HG03439 (cell line): ENCODE data around the gene IRF2BPL.

ENCODE experiments used
- ATAC-seq: cut with Tn5 transposase; IDR thresholded peaks from one replicate; pipeline ENCODE4 v1.9.1; 2021; ENCODE audit warnings: mild to moderate bottlenecking, moderate library complexity; ENCODE audit not compliant: unreplicated experiment

IRF2BPL gene

DNA sequence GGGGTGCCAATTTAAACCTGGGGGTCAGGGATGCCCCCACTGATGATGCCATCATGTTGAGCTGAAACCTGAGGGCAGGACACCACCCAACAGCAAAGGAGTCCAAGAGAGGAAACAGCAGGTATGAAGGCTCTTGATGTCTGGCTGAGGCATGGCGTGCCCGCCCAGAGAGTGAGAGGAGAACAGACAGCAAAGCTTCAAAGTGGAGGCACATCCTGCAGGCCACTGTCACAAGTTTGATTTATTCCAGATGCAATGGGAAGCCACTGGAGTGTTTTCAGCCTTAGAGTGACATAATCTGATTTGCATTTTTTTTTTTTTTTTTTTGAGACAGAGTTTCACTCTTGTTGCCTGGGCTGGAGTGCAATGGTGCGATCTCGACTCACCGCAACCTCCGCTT is 34.8 kb downstream of the IRF2BPL start:
- no peak for ATAC-seq

- no peak for ATAC-seq
Measured at GRCh38 chr14:76990084-76990483, 38.4 kb downstream of the IRF2BPL start.

- ATAC-seq = no peak
Measured at GRCh38 chr14:76987956-76988520, 40.5 kb downstream of the IRF2BPL start.

- no peak for ATAC-seq
Measured at GRCh38 chr14:76986231-76986565, 42.3 kb downstream of the IRF2BPL start.

GRCh38 chr14:76985540-76986230 is 42.8 kb downstream of the IRF2BPL start:
- ATAC-seq = no peak

- ATAC-seq = no peak
Measured at GRCh38 chr14:76984787-76985375, 43.6 kb downstream of the IRF2BPL start.

GRCh38 chr14:76984297-76984696 is 44.2 kb downstream of the IRF2BPL start:
- no peak for ATAC-seq

- no peak for ATAC-seq
Measured at GRCh38 chr14:76981670-76982069, 46.8 kb downstream of the IRF2BPL start.

DNA sequence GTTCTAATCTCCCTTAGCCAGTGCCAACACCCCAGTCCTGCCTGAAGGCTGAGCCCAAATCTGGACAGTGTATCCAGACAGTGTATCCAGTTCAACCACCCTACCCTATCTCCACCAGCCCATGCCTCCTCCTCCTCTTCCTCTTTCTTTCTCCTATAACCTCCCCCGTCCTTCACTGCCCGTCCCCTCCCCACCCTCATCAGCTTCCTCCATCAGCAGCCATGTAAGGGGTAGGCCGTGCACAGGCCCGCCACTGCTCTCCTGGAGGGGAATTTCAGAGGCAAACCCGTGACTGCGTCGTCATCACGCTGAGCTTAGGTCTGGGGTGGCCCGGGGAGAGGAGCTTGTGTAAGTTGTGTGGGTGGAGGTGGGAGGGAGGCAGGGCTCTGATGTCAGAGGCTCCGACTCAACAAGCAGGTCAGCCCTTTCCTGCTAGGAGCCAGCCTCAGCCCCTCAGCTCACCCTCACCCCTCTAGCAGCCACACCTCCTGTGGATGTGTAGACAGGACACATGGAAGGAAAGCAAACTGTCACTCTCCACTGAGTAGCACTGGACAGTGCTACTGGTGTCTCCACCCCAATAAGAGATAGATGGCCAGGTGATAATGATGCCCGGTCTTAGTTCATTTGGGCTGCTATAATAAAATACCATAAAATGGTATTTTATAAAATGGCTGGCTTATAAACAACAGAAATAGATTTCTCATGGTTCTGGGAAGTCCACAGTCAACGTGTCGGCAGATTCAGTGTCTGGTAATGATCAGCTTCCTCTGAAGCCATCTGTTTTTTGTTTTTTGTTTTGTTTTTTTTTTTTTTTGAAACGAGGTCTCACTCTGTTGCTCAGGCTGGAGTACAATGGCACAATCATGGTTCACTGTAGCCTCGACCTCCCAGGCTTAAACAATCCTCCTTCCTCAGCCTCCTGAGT is 50.5 kb downstream of the IRF2BPL start:
- peak; percentile 92 for ATAC-seq

- no peak for ATAC-seq
Measured at GRCh38 chr14:76976240-76977005, 52.1 kb downstream of the IRF2BPL start.

GRCh38 chr14:76975812-76976211 is 52.7 kb downstream of the IRF2BPL start:
- ATAC-seq = no peak

- no peak for ATAC-seq
Measured at GRCh38 chr14:76975051-76975450, 53.5 kb downstream of the IRF2BPL start.
